ENCODE measurements around the gene CUX1. TPM values are rescaled to one million over a fixed set of nuclear protein-coding genes. Genes with fewer than 3 reads are reported as not detected.

CUX1 gene
- total and polyA plus RNA-seq, 9 donors: 42.2 to 151 (median 126) TPM

- Histone ChIP-seq H3K9me3 (no peaks in the 10 kb centered on the region), H3K27ac (peak overlapping the region; percentile 79 to 80), H3K27me3 (no peaks in the 10 kb centered on the region), H3K4me1 (ENCODE audit: insufficient read depth) (peaks cover 10% of the 10 kb centered on the region), H3K36me3 (no peaks in the 10 kb centered on the region), H3K4me3 (peak overlapping the region; percentile 34)
- peak; percentile 75 to 87 (median 80) for DNase-seq
- peak in 2 of 3 donors; percentile 55 for TF ChIP-seq CTCF (IDR thresholded peaks at IDR 0.05)
- no peak for TF ChIP-seq EP300 (IDR thresholded peaks at IDR 0.05)
- intact Hi-C loops (cut with DNase I): no loop called here
- 7 to 13% (median 7%) methylated on average over 33 of the region's 33 CpGs for WGBS, 3 donors
These were observed 39.3 kb downstream of the CUX1 start for GRCh38 chr7:101856473-101857357.

GRCh38 chr7:101857358-101857811 lies 40.0 kb downstream of the CUX1 start:
- 82 to 86% (median 82%) methylated on average over 11 of the region's 11 CpGs for WGBS, 3 donors
- H3K4me1 ChIP-seq (ENCODE audit: insufficient read depth): peaks cover 11% of the 10 kb centered on the region
- H3K27me3 ChIP-seq: no peaks in the 10 kb centered on the region
- no peak for DNase-seq
- TF ChIP-seq EP300 (IDR thresholded peaks at IDR 0.05) (no peak), POLR2A (IDR thresholded peaks at IDR 0.05) (no peak), CTCF (IDR thresholded peaks at IDR 0.05) (no peak)
- peak overlapping the region in 1 of 2 donors; percentile 79 for H3K27ac ChIP-seq
- intact Hi-C loops (cut with DNase I): no loop called here
- no peaks in the 10 kb centered on the region for H3K36me3 ChIP-seq
- no peaks in the 10 kb centered on the region for H3K9me3 ChIP-seq
- H3K4me3 ChIP-seq: no peak overlapping the region

- Histone ChIP-seq H3K36me3 (no peaks in the 10 kb centered on the region), H3K27me3 (no peaks in the 10 kb centered on the region), H3K4me3 (no peak overlapping the region), H3K27ac (no peak overlapping the region), H3K9me3 (no peaks in the 10 kb centered on the region), H3K4me1 (ENCODE audit: insufficient read depth) (peaks cover 13% of the 10 kb centered on the region)
- TF ChIP-seq EP300 (IDR thresholded peaks at IDR 0.05) (no peak), CTCF (IDR thresholded peaks at IDR 0.05) (no peak), POLR2A (IDR thresholded peaks at IDR 0.05) (no peak)
- WGBS, 3 donors: 83 to 92% (median 91%) methylated on average over 20 of the region's 20 CpGs
- DNase-seq: no peak
- intact Hi-C loops (cut with DNase I): no loop called here
These were observed 41.3 kb downstream of the CUX1 start for GRCh38 chr7:101858437-101859385.

DNA sequence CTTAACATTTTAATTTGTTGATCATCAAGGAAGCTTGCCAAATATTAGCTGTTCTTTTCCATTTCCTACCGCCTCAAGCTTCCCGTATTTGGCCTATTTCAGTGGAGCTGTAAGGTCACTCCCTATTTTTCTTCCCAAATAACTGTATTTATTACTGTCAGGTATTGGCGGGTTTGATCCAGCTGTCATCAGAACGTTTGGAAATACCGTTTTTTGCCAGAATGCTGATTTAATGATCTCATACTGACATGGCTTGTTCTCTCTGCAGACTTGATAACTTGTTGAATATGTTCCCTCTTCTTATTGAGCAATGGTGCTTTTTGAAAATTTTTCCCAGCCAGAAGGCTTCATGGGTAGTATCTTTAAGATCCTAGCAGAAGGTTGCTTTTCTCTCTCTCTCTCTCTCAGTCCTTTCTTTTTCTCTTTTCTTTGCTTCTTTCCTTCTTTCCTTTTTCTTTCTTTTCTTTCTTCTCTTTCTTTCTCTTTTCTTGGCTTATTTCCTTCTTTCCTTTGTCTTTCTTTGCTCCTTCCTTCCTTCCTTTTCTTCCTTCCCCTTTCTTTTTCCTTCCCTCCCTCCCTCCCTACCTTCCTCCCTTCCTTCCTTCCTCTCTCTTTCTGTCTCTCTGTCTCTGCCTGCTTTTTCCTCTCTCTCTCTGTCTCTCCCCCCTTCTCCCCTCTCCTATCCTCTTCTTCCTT lies 42.1 kb downstream of the CUX1 start:
- H3K27ac ChIP-seq: peak overlapping the region in 1 of 2 donors; percentile 40
- intact Hi-C loops (cut with DNase I): no loop called here
- 53 to 59% (median 53%) methylated on average over 5 of the region's 5 CpGs for WGBS, 3 donors
- no peaks in the 10 kb centered on the region for H3K27me3 ChIP-seq
- TF ChIP-seq POLR2A (IDR thresholded peaks at IDR 0.05) (no peak), EP300 (IDR thresholded peaks at IDR 0.05) (no peak), CTCF (IDR thresholded peaks at IDR 0.05) (no peak)
- H3K4me3 ChIP-seq: no peak overlapping the region
- DNase-seq: no peak
- H3K36me3 ChIP-seq: no peaks in the 10 kb centered on the region
- H3K9me3 ChIP-seq: no peaks in the 10 kb centered on the region
- peaks cover 13% of the 10 kb centered on the region for H3K4me1 ChIP-seq (ENCODE audit: insufficient read depth)

Data from ovary (tissue), 9 donors.